SK-N-MC (cell line): Measurements from ENCODE around the gene FAM168A.

Experiments used
- DNase-seq: peaks from one replicate; pipeline ENCODE4 v3.0.0-alpha.2; 2011; ENCODE audit warnings: low read depth, low spot score
- H3K27ac ChIP-seq: fragments of 200-600 bp; sonication (generic); 2 replicates; pipeline ENCODE4 v1.5.1; 2016; ENCODE audit warnings: mixed run types
- H3K36me3 ChIP-seq: fragments of 200-600 bp; sonication (generic); 2 replicates; pipeline ENCODE4 v1.6.1; 2017; ENCODE audit warnings: antibody characterized with exemption, low read length, mixed read lengths; ENCODE audit not compliant: insufficient read depth
- H3K4me3 ChIP-seq: fragments of 200-600 bp; sonication (generic); 2 replicates; pipeline ENCODE4 v1.5.1; 2016
- H3K9ac ChIP-seq: fragments of 200-600 bp; sonication (generic); 2 replicates; pipeline ENCODE4 v1.8.0; 2017; ENCODE audit warnings: mixed run types, mixed read lengths; ENCODE audit not compliant: insufficient read length
- H3K9me3 ChIP-seq: fragments of 200-600 bp; sonication (generic); 2 replicates; pipeline ENCODE4 v1.6.1; 2017; ENCODE audit warnings: low read depth, mild to moderate bottlenecking, antibody characterized with exemption, low read length, moderate library complexity, mixed read lengths
- EZH2 ChIP-seq: fragments of 200-600 bp; sonication (generic); IDR thresholded peaks from one replicate; pipeline ENCODE4 v1.6.1; 2017; ENCODE audit warnings: antibody characterized with exemption
- FOXP2 ChIP-seq: optimal IDR thresholded peaks from 2 replicates; pipeline ENCODE3; 2011; ENCODE audit warnings: mild to moderate bottlenecking, moderate library complexity; ENCODE audit not compliant: insufficient read depth; ENCODE audit errors: extremely low read length, control extremely low read depth
- POLR2AphosphoS5 ChIP-seq: IDR thresholded peaks from 2 replicates; pipeline ENCODE4 v1.6.1; 2012; ENCODE audit warnings: mild to moderate bottlenecking, low read depth, low read length, borderline replicate concordance

Gene FAM168A

GRCh38 chr11:73554671-73555320, 43.1 kb downstream of the FAM168A start:
- DNase-seq = no peak
- Histone ChIP-seq H3K9ac (no peak overlapping the region), H3K36me3 (no peaks in the 10 kb centered on the region), H3K9me3 (no peaks in the 10 kb centered on the region), H3K4me3 (no peak overlapping the region), H3K27ac (no peak overlapping the region)
- TF ChIP-seq EZH2 = no peak
- TF ChIP-seq FOXP2 = no peak
- TF ChIP-seq POLR2AphosphoS5 = no peak

- Histone ChIP-seq H3K27ac (no peak overlapping the region), H3K9ac (no peak overlapping the region), H3K4me3 (no peak overlapping the region), H3K9me3 (no peaks in the 10 kb centered on the region), H3K36me3 (no peaks in the 10 kb centered on the region)
- no peak for DNase-seq
- TF ChIP-seq FOXP2 = no peak
- no peak for TF ChIP-seq EZH2
- TF ChIP-seq POLR2AphosphoS5 = no peak
Observed at GRCh38 chr11:73553266-73553665, 44.6 kb downstream of the FAM168A start.

- H3K9me3 ChIP-seq = no peaks in the 10 kb centered on the region
- H3K27ac ChIP-seq = peak overlapping the region; percentile 90
- DNase-seq = peak; percentile 44
- peak overlapping the region; percentile 46 for H3K4me3 ChIP-seq
- TF ChIP-seq POLR2AphosphoS5 (no peak), EZH2 (no peak), FOXP2 (no peak)
- H3K9ac ChIP-seq = peak overlapping the region; percentile 61
- no peaks in the 10 kb centered on the region for H3K36me3 ChIP-seq
Observed at GRCh38 chr11:73551677-73552076, 46.2 kb downstream of the FAM168A start.

- Histone ChIP-seq H3K9me3 (no peaks in the 10 kb centered on the region), H3K4me3 (no peak overlapping the region), H3K27ac (0 out of 2 replicates have a peak overlapping the region, but pooled peaks have one; percentile 1), H3K9ac (no peak overlapping the region), H3K36me3 (no peaks in the 10 kb centered on the region)
- no peak for DNase-seq
- no peak for TF ChIP-seq EZH2
- no peak for TF ChIP-seq FOXP2
- no peak for TF ChIP-seq POLR2AphosphoS5
Observed at GRCh38 chr11:73549376-73549775, 48.5 kb downstream of the FAM168A start.

- H3K4me3 ChIP-seq = no peak overlapping the region
- TF ChIP-seq EZH2 (no peak), POLR2AphosphoS5 (no peak), FOXP2 (no peak)
- DNase-seq = no peak
- no peaks in the 10 kb centered on the region for H3K9me3 ChIP-seq
- no peak overlapping the region for H3K27ac ChIP-seq
- no peak overlapping the region for H3K9ac ChIP-seq
- no peaks in the 10 kb centered on the region for H3K36me3 ChIP-seq
Observed at GRCh38 chr11:73547706-73548595, 50.0 kb downstream of the FAM168A start.

- DNase-seq = no peak
- no peaks in the 10 kb centered on the region for H3K36me3 ChIP-seq
- peak overlapping the region; percentile 56 for H3K27ac ChIP-seq
- TF ChIP-seq POLR2AphosphoS5 (no peak), FOXP2 (no peak), EZH2 (no peak)
- no peak overlapping the region for H3K9ac ChIP-seq
- no peaks in the 10 kb centered on the region for H3K9me3 ChIP-seq
- peak overlapping the region; percentile 50 for H3K4me3 ChIP-seq
Observed at GRCh38 chr11:73542175-73542574, 55.7 kb downstream of the FAM168A start.

GRCh38 chr11:73539506-73540084, 58.3 kb downstream of the FAM168A start:
- H3K4me3 ChIP-seq = no peak overlapping the region
- no peak overlapping the region for H3K27ac ChIP-seq
- H3K36me3 ChIP-seq = no peaks in the 10 kb centered on the region
- TF ChIP-seq FOXP2 (no peak), EZH2 (no peak), POLR2AphosphoS5 (no peak)
- H3K9me3 ChIP-seq = no peaks in the 10 kb centered on the region
- DNase-seq = no peak
- no peak overlapping the region for H3K9ac ChIP-seq

GRCh38 chr11:73538381-73538872, 59.5 kb downstream of the FAM168A start:
- no peak for DNase-seq
- no peaks in the 10 kb centered on the region for H3K36me3 ChIP-seq
- H3K4me3 ChIP-seq = no peak overlapping the region
- H3K9me3 ChIP-seq = no peaks in the 10 kb centered on the region
- no peak for TF ChIP-seq POLR2AphosphoS5
- TF ChIP-seq EZH2 = no peak
- TF ChIP-seq FOXP2 = no peak
- peak overlapping the region; percentile 72 for H3K27ac ChIP-seq
- H3K9ac ChIP-seq = peak overlapping the region; percentile 13
